Trophoblast cell (in vitro differentiated cells and primary cell): ENCODE measurements around the gene GLRX2.
A peak's percentile ranks its signal among the peaks of the same experiment; 100 is the strongest.

Experiments
- DNase-seq, 2 donors: peaks; one replicate each; pipeline ENCODE4 v3.0.0-alpha.2; 2016
- H2AFZ ChIP-seq: 2 replicates; pipeline ENCODE4 v1.6.1; 2013; ENCODE audit warnings: low read length, moderate library complexity, mild to moderate bottlenecking; ENCODE audit not compliant: insufficient read depth, poor library complexity
- H2AK5ac ChIP-seq: 2 replicates; pipeline ENCODE4 v1.6.1; 2013; ENCODE audit warnings: mild to moderate bottlenecking, low read length
- H2BK120ac ChIP-seq: 2 replicates; pipeline ENCODE4 v1.6.1; 2013; ENCODE audit warnings: low read length, mild to moderate bottlenecking, moderate library complexity; ENCODE audit not compliant: insufficient read depth, poor library complexity
- H2BK12ac ChIP-seq: 2 replicates; pipeline ENCODE4 v1.6.1; 2013; ENCODE audit warnings: mild to moderate bottlenecking, low read length, moderate library complexity
- H2BK5ac ChIP-seq: 2 replicates; pipeline ENCODE4 v1.6.1; 2013; ENCODE audit warnings: low read length, low read depth, moderate library complexity, mild to moderate bottlenecking; ENCODE audit not compliant: poor library complexity
- H3K14ac ChIP-seq: 2 replicates; pipeline ENCODE4 v1.6.1; 2013; ENCODE audit warnings: mild to moderate bottlenecking, low read length
- H3K18ac ChIP-seq: 2 replicates; pipeline ENCODE4 v1.6.1; 2013; ENCODE audit warnings: mild to moderate bottlenecking, low read length
- H3K23ac ChIP-seq: 2 replicates; pipeline ENCODE4 v1.6.1; 2013; ENCODE audit warnings: low read length
- H3K27ac ChIP-seq: 2 replicates; pipeline ENCODE4 v1.5.1; 2013; ENCODE audit warnings: low read depth, mild to moderate bottlenecking, inconsistent platforms, low read length, moderate library complexity
- H3K27me3 ChIP-seq: 2 replicates; pipeline ENCODE4 v1.6.1; 2013; ENCODE audit warnings: inconsistent platforms, mild to moderate bottlenecking, low read length, moderate library complexity; ENCODE audit not compliant: insufficient read depth
- H3K36me3 ChIP-seq, 2 experiments: 1 replicate in 1 of 2; 2 replicates in 1 of 2; pipeline ENCODE4 v1.6.1; 2013; ENCODE audit warnings: low read length in 2 of 2, mild to moderate bottlenecking in 2 of 2, moderate library complexity in 1 of 2; ENCODE audit not compliant: insufficient read depth in 2 of 2, control insufficient read depth in 1 of 2
- H3K4ac ChIP-seq: 2 replicates; pipeline ENCODE4 v1.6.1; 2013; ENCODE audit warnings: low read depth, mild to moderate bottlenecking, low read length, moderate library complexity
- H3K4me1 ChIP-seq, 2 experiments: 1 replicate in 1 of 2; 2 replicates in 1 of 2; pipeline ENCODE4 v1.6.1; 2013; ENCODE audit warnings: low read length in 2 of 2, mild to moderate bottlenecking in 2 of 2, moderate library complexity in 1 of 2; ENCODE audit not compliant: insufficient read depth in 2 of 2, control insufficient read depth in 1 of 2
- H3K4me2 ChIP-seq: 2 replicates; pipeline ENCODE4 v1.6.1; 2013; ENCODE audit warnings: inconsistent platforms, mild to moderate bottlenecking, low read length, moderate library complexity
- H3K4me3 ChIP-seq: 2 replicates; pipeline ENCODE4 v1.5.1; 2013; ENCODE audit warnings: mild to moderate bottlenecking, low read depth, low read length, inconsistent platforms
- H3K79me1 ChIP-seq: one replicate; pipeline ENCODE4 v1.6.1; 2013; ENCODE audit warnings: low read length
- H3K79me2 ChIP-seq: 2 replicates; pipeline ENCODE4 v1.6.1; 2013; ENCODE audit warnings: low read length, mild to moderate bottlenecking; ENCODE audit not compliant: control insufficient read depth, insufficient read depth, poor library complexity
- H3K9ac ChIP-seq: 2 replicates; pipeline ENCODE4 v1.6.1; 2013; ENCODE audit warnings: mild to moderate bottlenecking, low read length
- H3K9me3 ChIP-seq: 2 replicates; pipeline ENCODE4 v1.6.1; 2013; ENCODE audit warnings: low read depth, mild to moderate bottlenecking, control low read depth, inconsistent platforms, low read length; ENCODE audit not compliant: insufficient read depth
- H4K12ac ChIP-seq: 2 replicates; pipeline ENCODE4 v1.6.1; 2013; ENCODE audit warnings: low read depth, mild to moderate bottlenecking, low read length, moderate library complexity
- H4K8ac ChIP-seq: 2 replicates; pipeline ENCODE4 v1.6.1; 2013; ENCODE audit warnings: low read depth, mild to moderate bottlenecking, low read length, moderate library complexity
- H4K91ac ChIP-seq: one replicate; pipeline ENCODE4 v1.6.1; 2013; ENCODE audit warnings: low read depth, mild to moderate bottlenecking, low read length, moderate library complexity
- WGBS: extraction: QIAGEN DNeasy Blood & Tissue Kit; methylation state at CpG from one replicate; pipeline ENCODE4 v1.1.7; 2013; ENCODE audit warnings: missing lambda C conversion rate; ENCODE audit not compliant: insufficient read length, insufficient coverage; ENCODE audit errors: extremely low coverage; 5-methylcytosine and 5-hydroxymethylcytosine counted together

GLRX2 gene

DNA sequence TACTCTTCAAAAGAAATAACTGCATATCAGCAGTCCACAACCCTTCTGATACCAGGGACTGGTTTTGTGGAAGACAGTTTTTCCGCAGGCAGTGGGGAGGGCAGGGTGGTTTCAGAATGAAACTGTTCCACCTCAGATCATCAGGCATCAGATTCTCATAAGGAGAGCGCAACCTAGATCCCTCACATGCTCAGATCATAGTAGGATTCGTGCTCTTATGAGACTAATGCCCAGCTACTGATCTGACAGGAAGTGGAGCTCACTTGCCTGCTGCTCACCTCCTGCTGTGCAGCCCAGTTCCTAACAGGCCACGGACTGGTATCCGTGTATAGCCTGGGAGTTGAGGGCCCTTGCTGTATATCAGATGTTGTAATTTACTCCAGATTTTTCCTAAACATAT is 34.3 kb downstream of the GLRX2 start:
- no peak overlapping the region for H3K4ac ChIP-seq
- no peak overlapping the region for H3K23ac ChIP-seq
- H3K18ac ChIP-seq, result no peak overlapping the region

GRCh38 chr1:193070386-193070753 is 34.8 kb downstream of the GLRX2 start:
- H3K4me1 ChIP-seq, result no peaks in the 10 kb centered on the region
- H4K8ac ChIP-seq, result no peak overlapping the region
- no peak overlapping the region for H2BK5ac ChIP-seq
- H2AFZ ChIP-seq, result no peak overlapping the region
- no peak overlapping the region for H3K9ac ChIP-seq
- no peaks in the 10 kb centered on the region for H3K27me3 ChIP-seq
- H3K4me3 ChIP-seq, result no peak overlapping the region
- H3K14ac ChIP-seq, result no peak overlapping the region
- H2BK12ac ChIP-seq, result no peak overlapping the region
- H3K79me1 ChIP-seq, result no peaks in the 10 kb centered on the region
- no peaks in the 10 kb centered on the region for H3K36me3 ChIP-seq
- WGBS, result no CpG with 5 or more reads among the region's 2 CpGs
- H3K18ac ChIP-seq, result no peak overlapping the region
- H2BK120ac ChIP-seq, result no peak overlapping the region
- no peak overlapping the region for H2AK5ac ChIP-seq
- H3K79me2 ChIP-seq, result no peaks in the 10 kb centered on the region
- no peak overlapping the region for H3K4me2 ChIP-seq
- H3K23ac ChIP-seq, result no peak overlapping the region
- H3K27ac ChIP-seq, result no peak overlapping the region
- no peak overlapping the region for H4K12ac ChIP-seq
- H3K4ac ChIP-seq, result no peak overlapping the region
- no peak overlapping the region for H4K91ac ChIP-seq
- DNase-seq, result no peak
- no peaks in the 10 kb centered on the region for H3K9me3 ChIP-seq

More for the DNA sequence above, 34.3 kb downstream of the GLRX2 start:
- Histone ChIP-seq H2AK5ac (no peak overlapping the region), H2AFZ (no peak overlapping the region), H3K4me3 (no peak overlapping the region), H3K9ac (no peak overlapping the region), H3K27ac (no peak overlapping the region), H3K36me3 (no peaks in the 10 kb centered on the region), H3K9me3 (no peaks in the 10 kb centered on the region), H3K14ac (no peak overlapping the region), H4K8ac (no peak overlapping the region), H4K12ac (no peak overlapping the region), H2BK5ac (no peak overlapping the region), H3K4me1 (no peaks in the 10 kb centered on the region), H3K79me1 (no peaks in the 10 kb centered on the region), H2BK12ac (peak overlapping the region; percentile 22), H3K27me3 (no peaks in the 10 kb centered on the region), H3K79me2 (no peaks in the 10 kb centered on the region), H4K91ac (no peak overlapping the region), H3K4me2 (no peak overlapping the region), H2BK120ac (no peak overlapping the region)
- DNase-seq, result no peak
- no CpG with 5 or more reads among the region's 5 CpGs for WGBS

DNA sequence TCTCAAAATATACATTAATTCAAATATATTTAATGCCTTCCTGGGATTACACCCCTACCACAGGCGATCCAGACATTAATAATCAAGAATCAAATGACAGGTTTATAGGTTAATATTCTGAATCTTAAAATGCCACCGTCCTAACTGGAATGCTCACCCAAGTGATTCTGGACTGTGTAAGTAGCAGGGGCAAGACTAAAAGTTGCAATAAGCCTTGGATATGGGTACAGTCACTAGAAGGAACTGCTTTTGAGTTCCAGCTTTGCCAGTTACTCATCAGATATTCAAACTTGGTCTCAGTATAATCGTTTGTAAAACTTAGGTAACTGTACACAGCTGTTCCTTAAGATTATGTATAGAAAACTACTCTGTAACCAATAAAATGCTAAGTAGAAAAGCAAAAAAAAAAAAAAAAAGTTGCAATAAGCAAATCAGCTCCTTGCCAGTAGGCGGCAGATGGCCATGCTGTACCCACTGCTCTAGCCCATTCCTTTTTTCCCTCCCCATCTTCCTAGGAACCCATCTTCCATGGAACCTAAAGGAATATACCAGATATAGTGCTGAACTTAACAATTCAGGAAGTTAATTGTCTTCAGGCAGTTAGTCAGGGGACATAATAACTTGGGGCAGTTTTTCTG is 35.3 kb downstream of the GLRX2 start:
- Histone ChIP-seq H3K9ac (no peak overlapping the region), H3K79me2 (no peaks in the 10 kb centered on the region), H4K12ac (no peak overlapping the region), H3K4ac (no peak overlapping the region), H3K23ac (no peak overlapping the region), H2BK120ac (no peak overlapping the region), H3K79me1 (no peaks in the 10 kb centered on the region), H2AFZ (no peak overlapping the region), H3K4me2 (no peak overlapping the region), H3K14ac (no peak overlapping the region), H3K36me3 (no peaks in the 10 kb centered on the region), H2BK5ac (no peak overlapping the region), H3K27me3 (no peaks in the 10 kb centered on the region), H3K18ac (no peak overlapping the region), H3K4me1 (no peaks in the 10 kb centered on the region), H3K27ac (no peak overlapping the region), H2AK5ac (no peak overlapping the region), H4K91ac (no peak overlapping the region), H2BK12ac (no peak overlapping the region), H3K4me3 (no peak overlapping the region), H4K8ac (no peak overlapping the region), H3K9me3 (no peaks in the 10 kb centered on the region)
- DNase-seq, result no peak
- no CpG with 5 or more reads among the region's 4 CpGs for WGBS

- H2BK120ac ChIP-seq, result no peak overlapping the region
- H3K14ac ChIP-seq, result no peak overlapping the region
- no peaks in the 10 kb centered on the region for H3K4me1 ChIP-seq
- no peaks in the 10 kb centered on the region for H3K9me3 ChIP-seq
- no peaks in the 10 kb centered on the region for H3K27me3 ChIP-seq
- H2AK5ac ChIP-seq, result no peak overlapping the region
- H3K27ac ChIP-seq, result no peak overlapping the region
- no peaks in the 10 kb centered on the region for H3K79me1 ChIP-seq
- no peak overlapping the region for H2BK5ac ChIP-seq
- no peak overlapping the region for H3K9ac ChIP-seq
- H3K4me2 ChIP-seq, result no peak overlapping the region
- no peaks in the 10 kb centered on the region for H3K36me3 ChIP-seq
- peak overlapping the region; percentile 45 for H3K18ac ChIP-seq
- no peak overlapping the region for H3K4me3 ChIP-seq
- peak overlapping the region; percentile 86 for H3K4ac ChIP-seq
- no peak overlapping the region for H2AFZ ChIP-seq
- H4K91ac ChIP-seq, result no peak overlapping the region
- H3K79me2 ChIP-seq, result no peaks in the 10 kb centered on the region
- no peak overlapping the region for H4K12ac ChIP-seq
- H4K8ac ChIP-seq, result no peak overlapping the region
- H2BK12ac ChIP-seq, result no peak overlapping the region
- no peak for DNase-seq
- no peak overlapping the region for H3K23ac ChIP-seq
Observed at GRCh38 chr1:193068013-193068412, 37.2 kb downstream of the GLRX2 start.
